IPS DF 19.7 (cell line): ENCODE results near the gene PARVG.

Source experiments
- DNase-seq: peaks from one replicate; pipeline ENCODE4 v3.0.0-alpha.2; 2013; ENCODE audit warnings: low read depth, low spot score

PARVG gene

GRCh38 chr22:44195189-44195871 is 14.6 kb downstream of the PARVG start:
- no peak for DNase-seq

- no peak for DNase-seq
These were observed 15.5 kb downstream of the PARVG start for GRCh38 chr22:44196241-44196640.

GRCh38 chr22:44196731-44197131 is 16.0 kb downstream of the PARVG start:
- DNase-seq, result no peak

GRCh38 chr22:44197271-44197670 is 16.5 kb downstream of the PARVG start:
- DNase-seq, result no peak

GRCh38 chr22:44199164-44199563 is 18.4 kb downstream of the PARVG start:
- DNase-seq, result no peak

GRCh38 chr22:44199866-44200265 is 19.1 kb downstream of the PARVG start:
- no peak for DNase-seq

GRCh38 chr22:44200451-44200850 is 19.7 kb downstream of the PARVG start:
- no peak for DNase-seq

GRCh38 chr22:44200855-44201550 is 20.3 kb downstream of the PARVG start:
- DNase-seq, result no peak

- DNase-seq, result no peak
These were observed 20.9 kb downstream of the PARVG start for GRCh38 chr22:44201665-44202064.

GRCh38 chr22:44202261-44202789 is 21.6 kb downstream of the PARVG start:
- no peak for DNase-seq

GRCh38 chr22:44203203-44203602 is 22.5 kb downstream of the PARVG start:
- DNase-seq, result no peak

- no peak for DNase-seq
These were observed 24.2 kb downstream of the PARVG start for GRCh38 chr22:44204739-44205515.

GRCh38 chr22:44205516-44206329 is 25.0 kb downstream of the PARVG start:
- DNase-seq, result no peak

GRCh38 chr22:44206330-44206645 is 25.6 kb downstream of the PARVG start:
- no peak for DNase-seq

GRCh38 chr22:44206696-44207095 is 26.0 kb downstream of the PARVG start:
- no peak for DNase-seq

- no peak for DNase-seq
These were observed 26.7 kb downstream of the PARVG start for GRCh38 chr22:44207173-44207980.

GRCh38 chr22:44207981-44208317 is 27.2 kb downstream of the PARVG start:
- no peak for DNase-seq

GRCh38 chr22:44209343-44209742 is 28.6 kb downstream of the PARVG start:
- DNase-seq, result no peak

- no peak for DNase-seq
These were observed 30.0 kb downstream of the PARVG start for GRCh38 chr22:44210722-44211121.

GRCh38 chr22:44211256-44211945 is 30.7 kb downstream of the PARVG start:
- DNase-seq, result no peak
